Cerebellar cortex (tissue), 1 donor: ENCODE data around the gene CTBP2.
A peak's percentile ranks its signal among the peaks of the same experiment; 100 is the strongest.

ENCODE experiments used
- DNase-seq: peaks from one replicate; pipeline ENCODE4 v3.0.0-alpha.2; 2015; ENCODE audit warnings: low spot score

The CTBP2 gene

DNA sequence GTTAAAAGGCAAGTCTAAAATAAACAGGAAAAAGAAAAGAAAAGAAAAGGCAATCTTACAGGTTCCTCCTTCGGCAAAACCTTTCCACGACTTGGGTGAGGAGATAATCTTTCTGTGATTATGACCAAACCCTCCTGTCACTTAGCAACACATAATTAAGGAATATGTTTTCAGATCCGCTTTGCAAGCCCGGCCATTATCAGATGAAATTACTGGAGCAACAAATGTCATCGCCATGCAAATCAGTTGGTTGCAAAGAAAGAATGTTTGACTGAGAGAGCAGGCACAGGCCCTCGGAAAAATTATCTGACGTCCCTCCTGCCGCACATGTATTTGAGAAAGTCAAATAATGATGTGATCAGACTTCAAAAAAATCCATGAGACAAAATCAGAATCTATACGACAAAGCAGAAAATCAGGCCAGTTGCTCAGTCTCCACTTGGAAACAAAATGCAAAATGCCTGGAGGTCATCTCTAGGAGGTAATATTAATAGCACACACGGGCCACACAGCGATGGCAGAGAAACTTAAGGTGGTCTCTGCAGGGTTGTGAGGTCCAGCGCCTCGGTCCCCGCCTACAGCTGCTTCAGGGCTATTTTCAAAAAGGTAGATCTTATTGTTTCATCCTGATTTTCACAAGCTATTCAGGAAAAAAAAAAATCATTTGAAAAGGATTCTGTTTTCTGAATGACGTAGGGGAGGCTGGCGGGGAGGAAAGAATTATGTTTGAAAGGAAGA is 135.7 kb downstream of the CTBP2 start:
- no peak for DNase-seq

DNA sequence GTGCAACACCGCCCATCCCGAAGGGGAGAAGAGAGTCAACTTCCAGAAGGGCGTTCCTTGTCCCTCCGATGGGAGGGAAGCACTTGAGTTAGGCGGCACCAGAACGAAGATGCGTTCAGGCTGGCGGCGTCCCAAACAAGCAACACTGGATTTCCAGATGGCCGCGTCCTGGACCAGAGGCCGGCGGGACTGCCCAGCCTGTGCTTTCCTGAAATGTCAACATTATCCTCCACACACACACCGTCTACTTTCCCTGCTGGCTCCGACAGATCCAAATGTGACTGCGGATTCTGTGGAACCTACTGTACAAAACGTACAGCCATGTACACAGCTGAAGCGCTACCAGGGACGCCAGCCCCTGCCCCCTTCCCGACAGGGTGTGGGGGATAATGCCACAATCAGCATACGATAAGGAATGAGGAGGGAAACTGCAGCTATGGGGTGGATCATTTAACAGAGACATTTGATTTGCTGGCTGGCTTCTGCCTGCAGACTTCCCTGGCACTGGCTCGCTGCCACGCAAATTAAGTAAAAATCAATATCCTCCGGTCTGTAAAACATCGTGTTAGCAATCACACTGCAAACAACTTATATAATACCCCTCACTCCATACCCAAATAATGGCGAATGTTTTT is 136.4 kb downstream of the CTBP2 start:
- DNase-seq, result peak; percentile 73

DNA sequence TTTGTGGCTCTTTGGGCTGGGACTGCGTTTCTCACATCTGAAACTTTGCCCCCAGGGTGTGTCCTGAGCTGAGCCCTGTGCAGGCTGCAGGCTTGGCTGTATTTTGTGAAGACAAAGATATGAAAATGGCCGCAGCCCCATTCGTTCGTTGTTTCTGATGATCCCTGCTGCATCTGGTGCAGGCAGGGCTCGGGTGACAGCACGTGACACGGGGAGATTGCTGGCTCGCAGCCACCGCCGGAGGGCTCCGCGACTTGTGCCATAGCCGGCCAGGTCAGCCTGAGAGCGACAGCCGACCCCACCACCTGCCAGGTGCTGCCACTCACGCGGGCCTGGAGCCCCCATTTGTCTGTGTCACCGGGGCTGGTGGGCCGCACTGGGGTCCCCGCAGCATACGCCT is 137.1 kb downstream of the CTBP2 start:
- peak; percentile 43 for DNase-seq

DNA sequence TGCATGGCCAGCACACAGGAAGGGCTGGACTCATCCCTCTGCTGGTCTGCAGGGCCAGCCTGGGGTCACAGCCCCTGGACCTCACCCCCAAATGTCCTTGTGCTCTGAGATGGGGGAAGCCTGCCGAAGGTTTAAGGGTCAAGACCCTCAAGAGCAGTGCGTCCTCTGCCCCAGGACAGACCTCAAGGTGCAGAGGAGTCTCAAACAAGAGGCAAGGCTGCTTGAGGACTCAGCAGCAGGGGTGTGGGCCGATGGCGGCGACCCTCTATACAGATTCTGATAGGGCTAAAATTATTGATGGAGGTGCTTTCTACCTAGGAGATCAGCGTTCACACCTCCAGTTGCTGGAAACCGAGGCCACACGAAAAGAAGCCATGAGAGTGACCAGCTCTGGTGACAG is 137.7 kb downstream of the CTBP2 start:
- no peak for DNase-seq

DNA sequence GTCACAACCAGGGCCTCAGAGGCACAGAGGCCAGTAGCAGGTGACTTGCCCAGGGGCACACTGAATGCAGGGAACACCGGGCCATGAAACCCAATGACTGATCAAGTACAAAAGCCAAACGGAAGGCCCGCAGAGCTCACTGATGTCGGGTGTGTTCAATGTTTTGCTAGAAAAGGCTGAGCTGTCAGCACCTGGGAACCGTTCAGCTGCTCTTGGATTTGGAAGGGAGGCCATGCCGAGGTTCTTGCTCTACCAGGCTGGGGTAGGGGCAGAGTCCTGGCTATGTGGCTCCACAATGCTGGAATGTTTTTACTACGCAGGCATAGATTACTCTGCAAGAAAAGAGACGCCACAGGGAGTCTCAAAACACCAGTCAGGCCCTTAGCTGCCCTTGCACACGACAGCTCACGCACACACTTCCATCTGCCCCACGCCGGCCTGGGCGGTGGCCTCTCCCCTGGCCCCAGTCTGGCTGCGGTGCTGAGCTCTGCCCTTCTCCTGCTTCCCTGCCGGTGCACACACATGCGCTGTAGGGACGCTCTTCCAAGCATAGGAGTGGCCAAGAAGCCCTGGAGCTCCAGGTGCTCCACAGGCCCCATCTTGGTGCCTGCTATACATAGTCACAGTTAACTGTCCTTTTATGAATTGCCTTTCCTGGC is 138.5 kb downstream of the CTBP2 start:
- DNase-seq, result peak; percentile 60

DNA sequence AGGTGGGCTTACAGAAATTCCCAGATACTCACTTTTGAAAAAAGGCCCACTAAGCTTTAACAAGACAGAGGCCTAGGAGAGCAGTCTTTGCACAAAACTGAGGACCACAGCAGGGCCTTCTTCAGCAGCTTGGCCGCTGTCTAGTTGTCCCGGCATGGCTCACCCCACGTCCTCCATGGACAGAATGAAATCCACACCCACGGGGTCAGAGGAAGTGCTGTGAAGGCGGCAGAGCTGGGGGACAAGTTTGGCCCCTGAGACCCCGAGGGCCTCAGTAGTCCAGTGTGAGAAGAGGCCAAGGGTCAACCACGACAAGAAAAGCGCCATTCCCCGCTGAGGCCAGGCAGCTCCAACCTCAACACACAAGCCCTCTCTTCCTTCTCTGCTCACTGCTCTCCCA is 139.5 kb downstream of the CTBP2 start:
- DNase-seq, result no peak

DNA sequence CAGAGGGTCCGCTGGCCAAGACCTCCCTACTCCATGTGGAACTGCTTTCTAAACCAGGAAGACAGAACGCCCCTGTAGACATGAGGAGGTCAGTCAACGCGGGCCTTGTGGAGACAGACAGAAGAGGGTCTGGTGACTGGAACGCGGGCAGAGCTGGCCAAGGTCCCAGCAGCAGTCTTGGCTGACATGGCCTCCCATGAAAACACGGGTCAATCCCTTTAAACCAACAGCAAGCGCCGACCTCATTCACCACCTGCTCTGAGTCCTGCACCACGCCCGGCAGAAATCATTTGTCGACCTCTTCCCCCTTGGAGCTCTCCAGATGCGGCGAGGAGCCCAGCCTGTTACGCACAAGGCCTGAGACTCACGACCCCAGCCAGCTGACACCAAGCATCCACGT is 140.0 kb downstream of the CTBP2 start:
- DNase-seq, result no peak

DNA sequence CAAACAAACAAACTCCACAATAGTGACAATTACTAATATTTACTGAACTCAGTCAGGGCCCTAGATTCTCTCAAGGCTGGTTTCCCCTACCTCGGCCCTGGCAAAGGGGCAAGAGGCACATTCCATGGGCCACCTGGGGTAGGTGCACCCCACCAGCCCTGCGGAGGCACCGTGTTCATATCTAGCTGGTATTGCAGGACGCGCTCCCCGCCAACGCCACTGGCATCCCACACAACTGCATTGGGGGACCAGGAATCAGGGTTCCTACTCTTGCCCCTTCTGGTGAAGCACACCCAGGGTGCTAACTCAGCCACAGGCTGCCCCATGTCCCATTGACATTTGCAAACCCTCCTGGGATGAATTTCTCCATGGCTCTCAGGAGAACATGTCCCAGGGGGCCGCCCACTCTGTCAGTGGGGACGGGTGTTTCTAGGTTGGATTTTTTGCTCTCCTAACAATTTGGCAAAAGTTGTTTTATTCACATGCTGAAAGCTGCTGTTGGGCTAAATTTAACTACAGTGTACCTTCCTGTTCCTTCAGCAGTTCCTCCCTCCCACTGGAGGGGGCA is 141.7 kb downstream of the CTBP2 start:
- DNase-seq, result no peak

DNA sequence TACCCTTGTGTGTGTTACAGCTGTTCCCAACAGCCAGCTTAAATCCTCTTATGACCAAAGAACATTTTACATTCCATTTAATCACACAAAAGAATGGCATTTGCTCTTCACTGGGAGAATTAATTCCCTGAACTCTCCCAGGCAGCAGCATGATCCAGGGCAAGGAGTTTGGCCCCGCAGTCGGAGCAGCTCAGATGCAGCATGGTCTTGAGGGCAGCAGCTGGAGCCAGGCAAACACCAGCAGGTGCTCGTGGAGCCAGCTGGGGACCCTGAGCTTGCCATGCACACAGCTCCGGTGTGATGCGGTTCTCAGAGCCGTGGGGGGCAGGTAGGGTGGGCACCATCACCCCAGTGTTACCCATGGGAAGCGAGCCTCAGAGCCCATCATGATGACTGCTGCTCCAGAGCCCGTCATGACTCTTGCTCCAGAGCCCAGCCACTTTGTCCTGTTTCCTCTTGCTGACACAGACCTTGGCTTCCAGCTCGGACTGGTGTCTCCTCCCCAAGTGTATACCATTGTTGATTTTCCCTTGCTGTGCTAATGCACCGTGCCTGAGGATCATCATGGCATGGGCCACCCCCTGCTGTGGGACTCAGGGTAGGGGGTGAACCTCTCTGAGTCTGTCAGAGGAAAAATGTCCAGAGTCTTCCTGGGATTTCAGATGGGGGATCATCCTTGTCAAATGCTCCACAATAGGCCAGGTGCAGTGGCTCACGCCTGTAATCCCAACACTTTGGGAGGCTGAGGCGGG is 142.6 kb downstream of the CTBP2 start:
- no peak for DNase-seq

DNA sequence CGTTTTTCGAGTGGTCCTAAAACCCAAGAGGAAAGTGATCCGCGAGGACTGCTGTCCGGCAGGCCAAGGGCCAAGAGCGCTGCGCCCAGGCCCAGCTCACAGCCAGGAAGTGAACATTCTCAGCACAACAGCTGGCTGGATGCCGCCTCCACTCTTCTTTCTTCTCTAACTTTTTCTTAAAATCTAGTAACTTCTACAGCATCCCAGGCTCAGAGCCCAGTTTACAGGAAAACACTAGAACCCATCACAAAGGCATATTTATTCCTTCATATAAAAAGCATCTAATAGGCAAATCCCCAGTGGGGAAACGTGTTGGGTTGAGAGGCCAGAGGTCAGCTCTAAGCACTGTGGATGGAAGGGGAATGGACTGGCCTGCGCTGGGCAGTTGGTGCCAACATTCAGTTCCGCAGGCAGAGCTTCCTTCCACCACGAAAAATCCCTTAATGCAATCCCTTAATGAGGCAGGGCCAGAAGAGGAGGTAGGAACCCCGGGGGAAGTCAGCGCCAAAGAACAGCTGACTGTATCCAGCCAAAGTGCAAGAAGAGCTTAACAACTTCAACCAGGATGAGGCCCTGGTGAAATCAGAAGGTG is 143.7 kb downstream of the CTBP2 start:
- no peak for DNase-seq

DNA sequence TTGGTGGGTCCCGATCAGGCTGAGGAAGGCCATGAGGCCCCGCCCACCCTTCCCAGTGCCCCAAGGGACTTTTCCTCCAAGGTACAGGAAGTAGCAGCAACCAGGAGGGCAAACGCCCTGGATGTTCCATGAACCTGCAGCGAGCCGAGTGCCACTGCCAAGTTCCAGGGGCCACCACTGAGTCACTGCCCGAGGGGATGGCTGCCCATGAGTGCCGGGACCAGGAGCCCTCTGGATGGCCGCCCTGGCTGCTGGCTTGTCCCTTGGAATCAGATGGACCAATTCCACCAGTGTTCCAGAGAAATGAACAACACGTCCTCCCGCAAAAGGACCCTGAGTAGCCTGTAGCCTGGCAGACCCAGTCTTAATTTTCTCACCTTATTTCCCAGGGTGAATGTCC is 144.2 kb downstream of the CTBP2 start:
- DNase-seq, result no peak

DNA sequence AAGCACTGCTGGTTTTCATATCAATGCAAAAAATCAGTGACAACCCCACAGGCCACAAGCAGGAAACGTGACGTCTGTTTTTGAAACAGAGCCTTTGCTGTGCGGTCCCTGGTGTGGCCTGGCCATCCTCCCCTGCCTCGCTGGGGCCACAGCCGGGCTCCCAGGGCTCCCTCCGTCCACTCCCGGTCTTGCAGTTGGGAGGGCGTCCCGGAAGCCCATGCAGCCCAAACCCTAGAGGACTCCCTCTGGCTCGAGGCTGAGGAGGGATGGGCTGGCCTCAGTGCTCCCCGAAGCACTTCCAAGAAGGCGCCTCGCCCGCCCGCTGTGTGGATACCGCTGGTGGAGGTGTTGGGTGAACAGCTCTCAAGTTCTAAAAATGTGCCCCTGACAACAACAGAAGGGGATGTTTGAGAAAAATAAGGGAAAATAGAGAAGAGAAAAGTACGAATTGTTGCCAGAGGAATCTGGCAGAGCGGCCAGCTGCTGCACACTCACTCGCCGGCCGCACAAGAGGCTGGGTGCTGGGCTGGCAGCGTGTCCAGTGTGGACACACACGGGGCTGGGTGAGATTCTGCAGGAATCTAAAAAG is 144.9 kb downstream of the CTBP2 start:
- no peak for DNase-seq

DNA sequence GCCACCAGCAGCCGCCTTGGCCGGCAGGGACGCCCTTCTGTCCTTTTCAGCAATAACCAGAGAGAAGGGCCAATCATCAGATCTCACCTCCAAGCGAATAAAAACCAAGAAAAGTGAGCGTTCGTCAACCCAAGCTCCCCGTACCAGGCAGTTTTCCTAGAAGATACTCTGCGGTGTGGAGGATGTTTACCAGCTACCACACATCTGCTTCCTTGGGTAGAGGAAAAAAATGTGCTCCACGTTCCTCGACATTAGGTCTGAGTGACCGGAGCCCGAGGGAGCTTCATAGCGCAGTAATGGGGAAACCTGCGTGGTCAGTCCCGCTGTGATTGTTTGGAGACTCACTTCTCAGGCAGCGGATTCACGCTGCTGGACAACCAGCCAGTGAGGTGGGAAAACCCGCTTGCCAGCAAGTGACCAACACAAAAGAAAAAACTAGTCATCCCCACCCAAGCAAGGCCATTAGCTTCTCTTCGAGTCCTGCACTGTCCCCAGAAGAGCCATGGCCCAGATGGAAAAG is 145.5 kb downstream of the CTBP2 start:
- DNase-seq, result no peak

DNA sequence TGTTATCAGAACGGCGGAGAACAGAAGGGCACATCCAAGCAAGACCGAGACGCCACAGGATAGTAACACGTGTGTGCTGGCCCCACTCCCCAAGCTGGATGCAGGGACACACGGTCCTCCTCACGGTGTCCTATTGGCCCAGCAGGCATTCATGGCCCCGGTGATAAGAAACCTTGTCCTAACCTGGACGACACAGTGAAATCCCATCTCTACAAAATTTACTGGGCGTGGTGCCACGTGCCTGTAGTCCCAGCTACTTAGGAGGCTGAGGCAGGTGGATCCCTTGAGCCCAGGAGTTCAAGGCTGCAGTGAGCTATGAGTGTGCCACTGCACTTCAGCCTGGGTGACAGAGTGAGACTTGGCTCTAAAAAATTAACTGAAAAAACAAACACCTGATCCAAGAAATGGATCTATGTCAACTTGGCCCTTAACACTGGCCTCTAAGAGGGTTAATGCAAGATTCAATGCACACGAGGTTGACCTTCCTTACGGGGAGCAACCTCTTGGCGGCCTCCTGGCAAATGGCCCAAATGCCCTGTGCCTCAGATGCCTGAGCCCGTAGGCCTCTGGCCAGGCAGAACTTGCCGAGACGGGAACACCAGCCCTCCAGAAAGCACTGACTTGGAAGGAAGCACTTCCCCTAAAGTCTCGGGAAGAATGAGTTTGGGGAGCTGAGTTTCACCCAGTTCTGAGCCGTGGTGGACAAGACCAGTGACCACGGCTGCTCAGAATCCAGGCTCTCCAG is 146.1 kb downstream of the CTBP2 start:
- DNase-seq, result no peak

DNA sequence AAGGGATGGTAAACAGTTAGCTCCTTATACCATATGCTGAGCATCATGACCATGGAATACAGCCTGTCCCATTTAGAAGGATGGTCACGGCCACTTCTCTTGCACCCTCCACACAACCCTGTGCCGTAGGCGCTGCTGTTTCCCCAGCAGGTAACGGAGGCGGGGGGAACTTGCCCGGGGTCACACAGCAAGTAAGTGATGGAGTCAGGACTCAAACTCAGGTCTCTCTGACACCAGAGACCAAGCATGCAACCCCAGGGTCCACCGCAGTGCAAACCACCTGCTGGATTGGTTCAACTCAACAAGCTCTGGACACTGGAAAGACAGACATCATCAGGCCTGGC is 146.9 kb downstream of the CTBP2 start:
- DNase-seq, result no peak

DNA sequence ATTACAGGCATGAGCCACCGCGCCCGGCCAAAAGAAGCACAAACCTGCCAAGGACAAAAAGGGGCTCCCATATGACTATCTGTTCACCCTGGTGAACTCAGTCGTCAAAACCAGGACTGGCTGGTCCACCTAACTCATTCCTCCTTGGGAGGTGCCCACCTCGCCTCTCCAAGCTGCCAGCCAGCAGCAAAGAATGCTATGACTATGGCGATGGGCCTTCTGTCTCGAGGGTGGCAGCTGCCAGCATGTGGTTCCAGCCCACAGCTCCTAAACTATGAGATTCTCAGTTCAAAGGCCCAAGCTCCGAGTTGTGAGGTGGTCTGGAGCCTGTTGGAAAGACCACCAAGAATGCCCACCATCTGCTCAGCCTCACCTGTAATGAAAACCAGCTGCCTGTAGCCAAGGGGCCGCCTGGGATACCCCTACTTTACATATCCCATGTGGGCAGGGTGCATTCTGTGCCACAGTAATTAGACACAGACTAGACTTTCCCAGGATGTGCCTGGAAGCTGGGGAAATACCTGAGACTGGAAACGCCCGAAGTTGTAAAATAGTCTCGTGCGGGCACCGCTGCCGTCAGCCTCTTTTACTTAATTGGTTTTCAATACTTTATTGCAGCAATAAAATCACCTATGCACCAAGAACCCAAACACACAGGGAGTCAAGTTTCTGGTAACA is 147.4 kb downstream of the CTBP2 start:
- no peak for DNase-seq

DNA sequence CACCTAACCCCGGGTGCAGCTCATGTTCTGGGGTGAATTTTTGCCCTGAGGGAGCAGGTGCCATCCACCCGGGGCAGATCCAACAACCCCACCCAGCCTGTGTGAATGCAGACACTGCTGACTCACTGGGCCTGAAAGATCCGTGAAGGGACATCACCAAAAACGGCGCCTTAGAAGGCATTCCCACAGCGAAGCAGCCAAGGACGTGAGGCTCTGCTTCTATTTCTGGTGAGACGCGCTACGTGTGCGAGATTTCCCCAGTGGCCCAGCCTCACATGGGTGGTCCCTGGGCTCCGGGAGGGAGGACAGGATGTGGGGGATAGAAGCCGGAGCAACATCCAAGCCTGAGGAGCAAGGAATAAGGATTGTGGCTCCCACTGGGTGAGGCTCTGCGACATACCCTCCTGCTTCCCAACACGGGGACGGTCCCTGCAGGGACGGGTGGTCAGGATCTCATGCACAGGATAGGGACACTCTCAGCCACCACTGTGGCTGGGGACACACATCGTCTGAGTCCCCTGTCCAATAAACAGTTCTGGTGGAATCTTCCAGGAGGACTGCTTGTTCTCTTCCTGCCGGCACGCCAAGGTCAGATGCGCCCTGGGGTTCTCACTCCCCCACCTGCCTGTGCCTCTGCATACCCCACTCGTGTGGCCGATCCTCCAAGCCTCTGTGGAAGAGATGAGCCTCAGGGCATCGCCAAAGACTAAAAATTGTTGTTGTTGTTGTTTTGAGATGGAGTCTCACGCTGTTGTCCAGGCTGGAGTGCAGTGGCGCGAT is 148.2 kb downstream of the CTBP2 start:
- DNase-seq, result no peak

DNA sequence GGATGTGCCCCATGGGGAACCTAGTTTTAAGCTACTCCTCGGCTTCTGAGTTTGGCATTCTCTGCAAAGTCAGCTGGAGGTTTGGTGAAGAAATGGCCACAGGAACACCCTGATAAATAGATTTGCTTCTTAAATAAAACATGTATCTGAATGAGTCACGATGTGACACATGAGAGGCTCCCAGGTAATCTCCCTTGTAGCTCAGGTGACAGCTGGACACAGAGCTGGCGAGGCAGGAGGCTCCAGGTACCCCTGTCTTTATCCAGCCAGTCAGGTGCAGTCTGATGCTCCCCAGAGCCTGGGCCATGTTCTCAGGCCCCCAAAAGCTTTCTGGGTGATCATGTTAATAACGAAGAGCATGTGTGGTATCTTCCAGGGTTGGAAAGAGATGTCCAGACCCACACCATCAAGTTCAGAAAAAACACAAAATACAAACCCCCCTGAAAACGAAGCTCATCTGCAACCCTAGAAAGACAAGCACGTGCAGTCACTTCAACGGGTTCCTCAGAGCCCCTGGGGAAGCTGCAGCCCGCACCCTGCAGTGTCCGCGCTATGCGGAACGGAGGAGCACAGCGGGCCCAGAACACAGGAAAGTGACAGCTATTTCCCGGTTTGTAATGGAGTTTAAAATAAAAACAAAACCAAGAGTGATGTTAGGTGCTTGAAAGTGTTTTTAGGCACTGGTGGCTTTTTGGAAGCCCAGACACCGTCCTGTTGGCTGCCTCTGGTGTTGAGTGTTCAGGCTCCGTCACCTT is 149.0 kb downstream of the CTBP2 start:
- DNase-seq, result no peak

DNA sequence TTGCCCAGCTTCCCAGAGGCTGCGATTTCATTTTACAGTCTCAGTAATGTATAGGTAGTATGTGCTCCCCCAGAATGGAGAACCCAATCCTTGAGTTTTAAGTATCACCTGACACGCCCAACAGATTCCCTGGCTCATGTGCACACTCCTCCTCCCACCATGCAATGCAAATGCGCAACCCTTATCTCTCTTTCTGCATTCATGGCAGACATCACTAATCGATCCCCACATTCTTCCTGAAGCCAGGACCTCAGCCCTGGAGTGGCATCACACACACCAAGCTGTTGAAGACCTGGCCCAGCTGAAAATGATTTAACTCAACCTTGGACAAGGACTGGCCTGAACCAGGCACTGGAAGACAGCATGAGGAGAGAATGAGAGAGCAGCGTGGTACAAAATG is 150.0 kb downstream of the CTBP2 start:
- no peak for DNase-seq
